Fibroblast of skin of right biceps (primary cell): ENCODE measurements around the gene BLOC1S1.
A peak's percentile ranks its signal among the peaks of the same experiment; 100 is the strongest.

Experiments
- DNase-seq: peaks from one replicate; pipeline ENCODE4 v3.0.0-alpha.2; 2013

BLOC1S1 gene

DNA sequence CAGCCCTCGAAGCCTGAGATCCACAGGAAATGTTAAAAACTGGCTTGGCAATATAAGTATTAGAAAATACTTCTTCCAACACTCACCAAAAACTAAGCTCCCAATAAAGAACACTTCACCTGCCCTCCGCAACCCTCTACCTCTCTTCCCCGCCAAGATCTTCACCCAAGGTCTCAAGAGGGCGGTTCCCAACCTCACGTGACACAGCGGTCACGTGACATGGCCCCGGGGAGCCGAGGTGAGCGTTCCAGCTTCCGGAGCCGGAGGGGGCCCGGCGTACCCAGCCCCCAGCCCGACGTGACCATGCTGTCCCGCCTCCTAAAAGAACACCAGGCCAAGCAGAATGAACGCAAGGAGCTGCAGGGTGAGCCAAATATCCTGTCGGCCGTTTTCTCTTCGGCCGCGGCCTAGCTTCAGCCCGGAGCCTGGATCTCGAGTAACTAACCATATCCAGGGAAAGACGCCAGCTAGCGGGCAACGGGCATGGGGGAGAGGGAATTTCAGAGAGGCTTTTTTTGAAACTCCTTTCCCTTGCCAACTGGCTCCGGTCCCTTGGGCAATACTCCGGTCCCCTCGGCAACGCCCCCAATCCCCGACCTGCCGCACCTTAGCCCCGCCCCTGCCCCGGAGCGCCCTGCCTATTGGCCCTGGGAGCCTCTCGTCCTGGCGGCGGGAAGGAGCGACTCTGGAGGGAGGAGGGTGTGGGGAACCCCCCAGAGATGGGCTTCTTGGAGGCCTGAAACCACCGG, at the start of gene BLOC1S1:
TSS of gene BLOC1S1 (plus strand) at position 214 of the 749 bp plus-strand sequence. CDS start at position 220, 6 bp downstream.
- DNase-seq: peak; percentile 97

GRCh38 chr12:55666508-55666907, 49.3 kb upstream of the BLOC1S1 start:
- DNase-seq: no peak

GRCh38 chr12:55670276-55670675, 45.6 kb upstream of the BLOC1S1 start:
- no peak for DNase-seq

DNA sequence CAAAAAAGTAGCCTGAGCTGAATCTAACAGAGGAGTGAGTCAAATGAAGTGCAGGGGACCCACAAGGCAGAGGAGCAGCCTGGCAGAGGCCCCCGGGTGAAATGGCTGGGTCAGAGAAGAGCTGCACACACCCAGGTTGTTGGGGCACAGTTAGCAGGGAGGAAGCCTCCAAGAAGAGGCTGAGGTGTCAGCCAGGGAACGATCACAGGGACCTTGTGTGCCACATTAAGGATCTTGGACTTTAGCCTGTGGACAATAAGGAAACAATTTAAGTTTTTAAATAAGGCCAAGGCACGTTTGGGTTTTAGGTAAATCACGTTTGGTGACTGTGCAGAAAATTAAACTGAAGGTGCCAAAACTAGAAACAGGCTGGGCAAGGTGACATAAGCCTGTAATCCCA, 44.1 kb upstream of the BLOC1S1 start:
- no peak for DNase-seq

DNA sequence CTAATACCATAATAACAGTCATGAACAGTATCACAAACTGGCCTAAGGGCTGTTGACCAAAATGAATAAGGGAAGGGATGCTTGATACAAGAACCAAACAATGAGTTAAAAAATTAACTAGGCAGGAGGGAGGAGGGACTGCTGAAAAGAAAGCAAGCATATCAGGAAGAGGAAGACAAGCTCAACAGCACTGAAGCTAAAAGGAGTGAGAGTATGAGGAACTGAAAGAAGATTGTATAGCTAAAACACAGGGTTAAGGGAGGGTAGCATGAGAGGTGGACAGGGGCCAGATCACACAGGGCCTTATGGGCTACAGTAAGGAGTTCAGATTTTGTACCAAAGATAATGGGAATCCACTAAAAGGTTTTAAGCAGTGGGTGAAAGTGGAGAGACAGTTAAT, 42.2 kb upstream of the BLOC1S1 start:
- DNase-seq: no peak

DNA sequence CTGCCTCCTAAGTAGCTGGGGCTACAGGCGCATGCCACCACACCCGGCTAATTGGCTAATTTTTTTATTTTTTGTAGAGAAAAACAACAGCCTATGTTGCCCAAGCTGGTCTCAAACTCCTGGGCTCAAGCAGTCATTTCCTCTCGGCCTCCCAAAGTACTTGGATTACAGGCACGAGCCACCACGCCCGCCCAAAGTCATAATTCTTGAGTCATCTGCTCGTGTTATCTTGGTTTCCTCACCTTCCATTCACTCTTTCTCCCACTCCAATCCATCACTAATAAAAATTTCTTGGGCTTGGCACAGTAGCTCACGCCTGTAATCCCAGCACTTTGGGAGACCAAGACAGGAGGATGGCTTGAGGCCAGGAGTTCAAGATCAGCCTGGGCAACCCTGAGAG, 40.2 kb upstream of the BLOC1S1 start:
- DNase-seq: no peak

DNA sequence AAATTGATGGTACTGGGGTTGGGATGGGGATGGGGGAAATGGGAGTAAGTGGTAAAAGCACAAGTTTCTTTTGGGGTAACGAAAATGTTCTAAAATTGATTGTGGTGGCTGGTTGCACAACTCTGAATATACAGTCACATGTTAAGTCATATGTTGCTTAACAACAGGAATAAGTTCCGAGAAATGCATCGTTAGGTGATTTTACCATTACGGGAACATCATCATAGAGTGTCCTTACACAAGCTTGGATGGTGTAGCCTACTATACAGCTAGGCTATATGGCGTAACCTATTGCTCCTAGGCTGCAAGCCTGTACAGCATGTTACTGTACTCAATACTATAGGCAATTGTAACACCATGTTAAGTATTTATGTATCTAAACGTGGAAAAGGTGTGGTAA, 39.1 kb upstream of the BLOC1S1 start:
- no peak for DNase-seq

DNA sequence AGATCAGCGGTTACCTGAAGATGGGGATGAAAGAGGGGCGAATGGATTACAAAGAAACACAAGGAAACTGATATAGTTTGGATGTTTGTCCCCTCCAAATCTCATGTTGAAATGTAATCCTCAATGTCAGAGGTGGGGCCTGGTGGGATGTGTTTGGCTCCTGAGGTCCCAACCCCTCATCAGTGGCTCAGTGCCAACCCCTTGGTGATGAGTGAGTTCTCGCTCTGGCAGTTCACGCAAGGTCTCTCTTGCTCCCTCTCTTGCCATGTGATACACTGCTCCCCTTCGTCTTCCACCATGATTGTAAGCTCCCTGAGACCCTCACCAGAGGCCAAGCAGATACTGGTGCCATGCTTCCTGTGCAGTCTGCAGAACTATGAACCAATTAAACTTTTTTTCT, 36.2 kb upstream of the BLOC1S1 start:
- DNase-seq: no peak

- peak; percentile 55 for DNase-seq
These were observed 34.4 kb upstream of the BLOC1S1 start for GRCh38 chr12:55681142-55682077.

GRCh38 chr12:55682087-55682796, 33.6 kb upstream of the BLOC1S1 start:
- no peak for DNase-seq

GRCh38 chr12:55683676-55684075, 32.2 kb upstream of the BLOC1S1 start:
- DNase-seq: no peak

DNA sequence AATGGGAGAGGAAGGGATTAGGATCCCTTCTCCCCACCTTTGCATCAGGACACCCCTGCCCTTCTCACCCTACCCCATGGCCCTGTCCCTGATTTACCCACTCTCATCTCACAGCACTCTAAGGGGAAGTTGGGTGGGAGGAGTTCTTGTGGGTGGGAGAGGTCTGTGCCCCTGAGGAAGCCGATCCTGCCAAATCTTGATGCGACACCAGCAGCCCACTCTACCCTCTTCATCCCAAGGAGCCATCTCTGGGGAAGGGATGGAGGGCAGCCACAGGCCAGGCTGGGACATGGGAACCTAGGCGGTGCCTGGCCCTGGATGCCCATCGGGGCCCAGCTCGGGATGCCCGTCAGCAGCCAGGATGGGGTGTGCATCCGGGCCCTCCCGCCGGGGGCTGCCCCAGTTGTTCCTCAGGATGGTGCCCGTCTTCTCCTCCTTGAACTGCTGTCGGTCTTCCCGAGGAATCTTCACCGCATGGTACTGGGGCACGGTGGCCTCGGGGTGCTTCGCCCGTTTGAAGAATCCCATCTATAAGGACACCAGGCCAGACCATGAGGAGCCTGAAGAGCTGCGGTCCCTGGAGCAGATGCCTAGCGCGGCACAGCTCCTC, 31.0 kb upstream of the BLOC1S1 start:
- DNase-seq: no peak

DNA sequence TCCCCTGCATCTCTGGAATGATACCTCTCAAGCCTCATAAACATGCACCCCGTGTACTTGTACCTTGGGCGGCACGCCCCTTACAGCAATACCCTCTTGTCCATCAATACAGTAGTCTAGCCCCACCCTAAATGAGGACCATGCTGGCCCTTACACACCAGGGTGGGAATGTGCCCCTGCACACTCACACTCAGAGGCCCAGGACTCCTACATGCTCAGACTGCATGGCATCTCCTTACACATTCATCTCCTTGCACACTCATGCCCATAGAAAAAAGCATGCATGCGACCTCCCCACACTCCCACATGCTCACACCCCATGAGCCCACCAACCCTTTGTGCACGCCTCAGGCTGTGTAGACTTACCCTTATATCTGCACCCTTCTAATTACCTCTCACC, 30.2 kb upstream of the BLOC1S1 start:
- DNase-seq: no peak

DNA sequence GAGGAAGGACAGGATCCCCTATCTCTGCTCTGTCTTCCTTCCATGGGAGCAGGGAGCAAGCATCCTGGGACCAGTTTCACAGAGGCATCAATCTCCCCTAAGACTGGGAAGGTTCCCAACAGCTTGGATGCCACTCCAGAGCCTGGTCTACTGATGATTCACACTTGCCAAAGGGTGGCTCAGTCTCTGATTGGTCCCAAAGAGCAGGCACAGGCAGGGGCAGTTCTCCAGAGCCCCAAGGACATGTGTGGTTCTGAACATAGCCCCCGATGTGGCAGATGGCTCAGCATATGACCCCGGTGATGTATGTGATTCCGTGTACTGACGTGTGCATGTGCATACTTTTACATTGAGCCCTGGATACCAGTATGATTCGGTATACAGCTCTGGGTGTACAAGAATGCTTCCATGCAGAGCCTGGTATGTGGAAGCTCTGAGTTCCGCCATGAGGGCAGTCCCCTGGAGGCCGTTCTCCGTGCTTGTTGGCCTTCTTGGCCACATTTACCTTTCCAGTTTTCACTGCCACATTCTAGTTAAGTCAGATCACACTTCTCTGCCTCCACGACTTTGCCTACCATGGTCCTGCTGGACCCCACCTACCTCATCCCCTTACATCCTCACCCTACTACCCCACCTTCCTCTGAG, 29.4 kb upstream of the BLOC1S1 start:
- no peak for DNase-seq

DNA sequence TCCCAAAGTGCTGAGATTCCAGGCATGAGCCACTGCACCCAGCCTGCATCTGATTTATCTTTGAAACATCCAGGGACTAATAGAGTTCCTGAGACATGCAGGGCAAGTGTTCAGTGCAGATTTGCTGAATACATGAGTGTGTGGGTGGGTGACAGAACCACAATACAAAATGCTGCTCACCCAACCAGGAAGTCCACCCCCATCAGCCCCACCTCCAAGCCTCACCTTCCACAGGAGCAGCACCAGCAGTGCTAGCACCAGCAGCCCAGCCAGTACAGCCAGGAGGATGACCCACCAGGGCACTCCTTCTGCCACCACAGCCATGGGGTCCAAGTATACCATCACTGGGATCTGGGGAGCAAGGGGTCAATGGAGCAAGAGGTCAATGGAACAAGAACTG, 28.1 kb upstream of the BLOC1S1 start:
- no peak for DNase-seq

GRCh38 chr12:55688716-55689655, 26.9 kb upstream of the BLOC1S1 start:
- no peak for DNase-seq

- DNase-seq: no peak
These were observed 23.1 kb upstream of the BLOC1S1 start for GRCh38 chr12:55692631-55693322.

- DNase-seq: no peak
These were observed 22.3 kb upstream of the BLOC1S1 start for GRCh38 chr12:55693323-55694187.

DNA sequence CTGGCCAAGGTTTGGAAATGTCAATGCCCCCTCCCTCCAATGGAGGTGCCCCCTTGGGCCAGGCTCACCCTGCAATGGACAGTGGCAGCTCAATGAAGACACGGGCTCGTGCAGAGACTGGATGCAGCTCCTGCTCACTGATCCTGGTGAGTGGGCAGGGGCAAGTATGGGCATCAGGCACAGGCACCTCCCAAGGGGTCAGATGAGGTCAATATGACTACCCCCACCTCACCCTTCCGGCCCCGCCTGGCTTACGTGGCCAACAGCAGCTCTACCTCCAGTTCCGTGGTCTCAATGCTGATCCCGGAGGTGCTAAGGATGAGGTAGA, 21.7 kb upstream of the BLOC1S1 start:
- no peak for DNase-seq

DNA sequence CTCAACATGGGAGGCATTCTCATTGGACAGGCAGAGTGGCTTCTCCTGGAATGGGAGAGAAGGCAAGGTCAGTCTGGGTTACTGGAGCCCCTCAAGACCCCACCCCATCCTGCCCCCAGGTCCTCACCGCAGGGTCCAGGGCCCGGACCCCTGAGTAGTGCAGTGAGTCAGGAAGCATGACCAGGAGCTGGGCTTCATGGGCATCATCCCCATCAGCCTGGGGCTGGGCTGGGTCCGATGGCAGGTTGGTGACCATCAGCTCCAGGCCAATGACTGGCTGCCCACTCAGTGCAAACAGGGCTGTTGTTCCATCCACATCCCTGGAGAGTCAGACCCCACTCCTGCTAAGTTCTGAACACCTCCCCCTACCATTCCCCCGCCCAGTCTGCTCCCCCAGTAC, 21.2 kb upstream of the BLOC1S1 start:
- DNase-seq: no peak
